Measurements from ENCODE around the gene KLK7.
"Not testable (repeated sequence)": the region's sequence is repeated elsewhere in the genome, so short reads cannot be mapped to it uniquely, and the experiment has no call there.

Gene KLK7

DNA sequence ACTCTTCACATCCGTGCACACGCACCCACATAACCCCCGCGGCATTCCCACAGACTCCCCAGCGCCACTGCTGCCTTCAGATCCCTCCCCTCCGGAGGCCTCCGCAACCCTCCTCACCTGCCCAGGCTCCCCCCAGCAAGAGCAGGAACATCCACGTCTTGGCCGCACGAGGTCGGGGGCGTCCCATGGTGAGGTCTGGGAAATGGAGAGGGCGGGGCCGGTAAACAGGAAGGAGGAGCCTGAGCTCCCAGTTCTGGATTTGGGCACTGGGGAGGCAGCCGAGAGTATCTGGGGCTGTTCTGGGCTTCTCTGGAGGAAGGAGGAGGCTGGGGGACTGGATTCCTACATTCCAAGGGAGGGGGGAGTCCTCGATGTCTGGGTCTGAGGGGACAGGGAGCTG is 17.3 kb upstream of the KLK7 start:
- POLR2A ChIA-PET = no interaction called here
- CTCF ChIA-PET = interaction anchor here (0.7 kb wide), 1 partner anchor 8 kb away, joined by 3 read pairs; no protein-coding TSS in a partner anchor
- no peak for DNase-seq (ENCODE audit: extremely low spot score)
- no peak for TF ChIP-seq TARDBP (IDR thresholded peaks at IDR 0.05)
- no peak for TF ChIP-seq FOXM1 (IDR thresholded peaks at IDR 0.05; ENCODE audit: borderline replicate concordance)
- TF ChIP-seq L3MBTL2 (conservative IDR thresholded peaks at IDR 0.05) = no peak
- TF ChIP-seq SP1 (IDR thresholded peaks at IDR 0.05) = no peak
- TF ChIP-seq CTBP1 (IDR thresholded peaks at IDR 0.05; ENCODE audit: borderline replicate concordance) = no peak
- TF ChIP-seq FOXK2 (IDR thresholded peaks at IDR 0.05) = no peak
- no peak for TF ChIP-seq ELF4 (IDR thresholded peaks at IDR 0.05)
- TF ChIP-seq HDGF (IDR thresholded peaks at IDR 0.05; ENCODE audit: borderline replicate concordance) = no peak
- no peak for TF ChIP-seq ARNT (IDR thresholded peaks at IDR 0.05)
- TF ChIP-seq SUZ12 (IDR thresholded peaks at IDR 0.05) = no peak
- TF ChIP-seq, protein P1, sequence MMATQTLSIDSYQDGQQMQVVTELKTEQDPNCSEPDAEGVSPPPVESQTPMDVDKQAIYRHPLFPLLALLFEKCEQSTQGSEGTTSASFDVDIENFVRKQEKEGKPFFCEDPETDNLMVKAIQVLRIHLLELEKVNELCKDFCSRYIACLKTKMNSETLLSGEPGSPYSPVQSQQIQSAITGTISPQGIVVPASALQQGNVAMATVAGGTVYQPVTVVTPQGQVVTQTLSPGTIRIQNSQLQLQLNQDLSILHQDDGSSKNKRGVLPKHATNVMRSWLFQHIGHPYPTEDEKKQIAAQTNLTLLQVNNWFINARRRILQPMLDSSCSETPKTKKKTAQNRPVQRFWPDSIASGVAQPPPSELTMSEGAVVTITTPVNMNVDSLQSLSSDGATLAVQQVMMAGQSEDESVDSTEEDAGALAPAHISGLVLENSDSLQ (IDR thresholded peaks at IDR 0.05) = no peak

DNA sequence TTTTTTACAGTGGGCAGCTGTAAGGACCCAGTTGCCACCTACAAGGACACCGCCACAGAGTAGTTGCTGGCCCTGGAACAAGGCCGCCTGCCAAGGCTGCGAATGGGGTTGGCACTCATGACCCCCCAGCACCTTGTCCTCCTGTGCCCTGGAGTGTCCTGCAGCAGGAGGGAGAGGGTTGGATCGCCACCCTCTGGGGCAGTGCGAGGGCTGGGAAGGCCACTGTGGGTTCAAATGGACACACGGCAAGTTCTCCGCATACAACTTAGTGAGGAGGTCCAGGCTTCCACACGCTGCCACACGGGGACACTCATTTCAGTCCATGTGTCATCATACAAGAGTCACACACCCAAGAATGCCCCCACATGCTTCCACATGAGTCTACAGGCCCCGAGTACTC is 16.7 kb upstream of the KLK7 start:
- no peak for DNase-seq (ENCODE audit: extremely low spot score)
- TF ChIP-seq CTBP1 (IDR thresholded peaks at IDR 0.05; ENCODE audit: borderline replicate concordance) = no peak
- no peak for TF ChIP-seq ELF4 (IDR thresholded peaks at IDR 0.05)
- no peak for TF ChIP-seq LEF1 (IDR thresholded peaks at IDR 0.05; ENCODE audit: borderline replicate concordance)
- no peak for TF ChIP-seq FOXM1 (IDR thresholded peaks at IDR 0.05; ENCODE audit: borderline replicate concordance)
- no peak for TF ChIP-seq BHLHE40 (IDR thresholded peaks at IDR 0.05; ENCODE audit: borderline replicate concordance)
- TF ChIP-seq HDGF (IDR thresholded peaks at IDR 0.05; ENCODE audit: borderline replicate concordance) = no peak
- TF ChIP-seq TARDBP (IDR thresholded peaks at IDR 0.05) = no peak
- TF ChIP-seq, protein P1 (IDR thresholded peaks at IDR 0.05) = no peak
- no peak for TF ChIP-seq ZNF384 (IDR thresholded peaks at IDR 0.05)
- TF ChIP-seq L3MBTL2 (conservative IDR thresholded peaks at IDR 0.05) = no peak
- ChIA-PET POLR2A (no interaction called here), CTCF (no interaction called here)

DNA sequence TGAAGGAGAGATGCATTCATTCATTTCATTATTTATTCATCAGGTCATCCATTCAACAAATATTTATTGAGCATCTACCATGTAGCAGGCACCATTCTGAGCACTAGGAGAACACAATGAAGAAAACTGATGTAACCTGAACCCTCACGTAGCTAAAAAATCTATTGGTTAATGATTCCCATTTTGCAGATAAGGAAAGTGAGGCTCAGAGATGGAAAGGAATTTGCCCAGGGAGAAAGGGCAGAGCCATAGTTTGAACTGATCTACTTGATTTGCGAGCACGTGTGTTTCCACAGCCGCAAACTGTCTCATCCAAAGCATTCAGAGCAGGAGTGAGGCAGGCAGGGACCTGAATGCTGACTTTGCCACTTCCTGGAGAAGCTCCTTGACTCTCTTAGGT is 15.0 kb upstream of the KLK7 start:
- DNase-seq (ENCODE audit: extremely low spot score) = no peak
- ChIA-PET POLR2A (no interaction called here), CTCF (no interaction called here)
- no peak for TF ChIP-seq FOXA1 (IDR thresholded peaks at IDR 0.05)
- TF ChIP-seq LEF1 (IDR thresholded peaks at IDR 0.05; ENCODE audit: borderline replicate concordance) = no peak
- no peak for TF ChIP-seq NFRKB (IDR thresholded peaks at IDR 0.05)
- TF ChIP-seq L3MBTL2 (conservative IDR thresholded peaks at IDR 0.05) = no peak
- no peak for TF ChIP-seq HDGF (IDR thresholded peaks at IDR 0.05; ENCODE audit: borderline replicate concordance)
- no peak for TF ChIP-seq TARDBP (IDR thresholded peaks at IDR 0.05)
- TF ChIP-seq, protein P1 (IDR thresholded peaks at IDR 0.05) = no peak
- TF ChIP-seq CTBP1 (IDR thresholded peaks at IDR 0.05; ENCODE audit: borderline replicate concordance) = no peak

DNA sequence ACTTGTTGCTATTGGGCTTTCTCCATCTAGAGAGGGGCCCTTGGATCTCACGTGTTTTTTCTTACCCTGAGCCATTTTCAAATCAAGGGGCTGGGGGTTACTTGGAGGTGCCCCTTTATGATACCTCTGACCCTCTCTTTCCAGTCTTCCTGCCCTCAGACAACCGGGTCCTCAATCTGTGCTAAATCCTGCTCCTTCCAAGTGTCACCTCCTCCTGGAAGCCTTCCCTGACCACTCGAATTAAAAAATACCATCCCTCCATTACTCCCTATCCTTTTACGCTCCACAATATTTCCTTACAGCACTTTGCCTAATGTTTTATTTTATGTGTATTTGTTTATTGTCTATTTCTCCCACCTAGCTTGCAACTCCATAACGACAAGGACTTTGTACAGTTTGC is 14.3 kb upstream of the KLK7 start:
- ChIA-PET CTCF (no interaction called here), POLR2A (no interaction called here)
- no peak for TF ChIP-seq FOXK2 (IDR thresholded peaks at IDR 0.05)
- no peak for TF ChIP-seq CTBP1 (IDR thresholded peaks at IDR 0.05; ENCODE audit: borderline replicate concordance)
- no peak for TF ChIP-seq HDGF (IDR thresholded peaks at IDR 0.05; ENCODE audit: borderline replicate concordance)
- no peak for TF ChIP-seq FOXM1 (IDR thresholded peaks at IDR 0.05; ENCODE audit: borderline replicate concordance)
- no peak for TF ChIP-seq ELF4 (IDR thresholded peaks at IDR 0.05)
- no peak for TF ChIP-seq SP1 (IDR thresholded peaks at IDR 0.05)
- no peak for TF ChIP-seq ZNF384 (IDR thresholded peaks at IDR 0.05)
- TF ChIP-seq, protein P1 (IDR thresholded peaks at IDR 0.05) = no peak
- DNase-seq (ENCODE audit: extremely low spot score) = no peak

DNA sequence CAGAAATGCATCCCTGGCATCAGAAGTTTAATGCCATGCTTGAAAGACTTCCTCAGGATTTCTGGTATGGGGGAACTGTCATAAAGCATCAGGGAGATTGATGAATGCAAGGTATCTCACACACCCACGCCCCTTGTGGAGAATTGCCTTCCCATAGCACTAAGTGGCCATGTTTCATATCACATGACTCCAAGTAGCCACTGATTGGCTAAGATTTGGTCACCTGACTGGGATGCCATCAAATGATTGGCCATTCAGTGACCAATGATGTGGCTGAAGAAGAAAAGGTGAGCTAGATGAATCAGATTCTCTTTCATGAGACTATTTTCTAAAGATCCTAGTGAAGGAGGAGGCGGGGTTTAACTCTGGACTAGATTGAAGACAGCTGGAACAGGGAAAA is 10.4 kb upstream of the KLK7 start:
- POLR2A ChIA-PET = no interaction called here
- CTCF ChIA-PET = no interaction called here
- TF ChIP-seq NFRKB (IDR thresholded peaks at IDR 0.05) (no peak), L3MBTL2 (conservative IDR thresholded peaks at IDR 0.05) (peak; percentile 64)
- peak; percentile 39 for DNase-seq (ENCODE audit: extremely low spot score)

DNA sequence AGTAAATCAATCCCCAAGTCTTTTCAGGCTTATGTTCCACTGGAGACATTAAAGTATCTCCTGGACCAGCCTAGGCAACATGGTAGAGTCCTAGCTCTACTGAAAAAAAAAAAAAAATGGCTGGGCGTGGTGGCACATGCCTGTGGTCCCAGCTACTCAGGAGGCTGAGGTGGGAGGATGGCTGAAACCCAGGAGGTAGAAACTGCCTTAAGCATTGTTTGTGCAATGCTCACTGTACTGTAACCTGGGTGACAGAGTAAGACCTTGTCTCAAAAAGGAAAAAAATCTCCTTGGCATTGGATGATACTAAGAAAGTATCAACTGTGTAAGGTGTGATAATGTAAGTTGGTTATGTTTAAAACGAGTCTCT is 8.9 kb upstream of the KLK7 start:
- ChIA-PET POLR2A (no interaction called here), CTCF (no interaction called here)
- TF ChIP-seq L3MBTL2 (conservative IDR thresholded peaks at IDR 0.05) (no peak), LEF1 (IDR thresholded peaks at IDR 0.05; ENCODE audit: borderline replicate concordance) (no peak), FOXM1 (IDR thresholded peaks at IDR 0.05; ENCODE audit: borderline replicate concordance) (no peak), NFRKB (IDR thresholded peaks at IDR 0.05) (no peak), BHLHE40 (IDR thresholded peaks at IDR 0.05; ENCODE audit: borderline replicate concordance) (no peak), ELF4 (IDR thresholded peaks at IDR 0.05) (no peak), SP1 (IDR thresholded peaks at IDR 0.05) (no peak), TARDBP (IDR thresholded peaks at IDR 0.05) (no peak), HDGF (IDR thresholded peaks at IDR 0.05; ENCODE audit: borderline replicate concordance) (no peak), SUZ12 (IDR thresholded peaks at IDR 0.05) (no peak), FOXK2 (IDR thresholded peaks at IDR 0.05) (no peak), ARNT (IDR thresholded peaks at IDR 0.05) (no peak), CTBP1 (IDR thresholded peaks at IDR 0.05; ENCODE audit: borderline replicate concordance) (no peak)
- TF ChIP-seq, protein P1 (IDR thresholded peaks at IDR 0.05) = no peak
- no peak for DNase-seq (ENCODE audit: extremely low spot score)

DNA sequence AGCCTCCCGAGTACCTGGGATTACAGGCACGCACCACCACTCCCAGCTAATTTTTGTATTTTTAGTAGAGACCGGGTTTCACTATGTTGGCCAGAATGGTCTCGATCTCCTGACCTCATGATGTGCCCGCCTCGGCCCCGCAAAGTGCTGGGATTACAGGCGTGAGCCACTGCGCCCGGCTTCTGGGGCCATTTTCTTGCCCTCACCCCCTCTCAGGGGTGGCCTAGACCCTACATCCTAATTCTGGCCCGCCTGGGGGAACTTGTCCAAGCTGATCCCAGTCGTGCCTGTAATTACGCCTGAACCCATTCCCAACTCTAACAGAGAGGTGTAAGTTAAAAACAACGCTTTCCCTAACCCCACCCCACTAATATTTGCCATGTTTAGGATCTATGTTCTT is 699 bp upstream of the KLK7 start:
- DNase-seq (ENCODE audit: extremely low spot score); CTCF ChIA-PET; POLR2A ChIA-PET: not testable (repeated sequence)
